Thoracic aorta (tissue), 2 donors: Measurements from ENCODE around the gene B9D1. TPM values are rescaled to one million over a fixed set of nuclear protein-coding genes. Genes with fewer than 3 reads are reported as not detected.

Experiments
- ATAC-seq: fragments of 150-250 bp; one replicate; pipeline ENCODE4 v1.8.0; 2017; ENCODE audit warnings: low read depth; ENCODE audit not compliant: insufficient number of reproducible peaks, low FRiP score
- DNase-seq: peaks from one replicate; pipeline ENCODE4 v3.0.0-alpha.2; 2020; ENCODE audit warnings: low spot score
- H3K27ac ChIP-seq, 2 donors: fragments of 200-600 bp; sonication (generic); 1 replicate in 1 of 2; 2 replicates in 1 of 2; pipeline ENCODE4 v1.5.1; 2016; ENCODE audit warnings: mild to moderate bottlenecking in 2 of 2, moderate library complexity in 2 of 2
- H3K27me3 ChIP-seq: fragments of 200-600 bp; sonication (generic); replicated peaks from 2 replicates; pipeline ENCODE4 v1.6.0; 2016; ENCODE audit warnings: mild to moderate bottlenecking; ENCODE audit not compliant: insufficient read depth
- H3K36me3 ChIP-seq: fragments of 200-600 bp; sonication (generic); one replicate; pipeline ENCODE4 v1.5.1; 2016
- H3K4me1 ChIP-seq, 2 donors: fragments of 200-600 bp; sonication (generic); 1 replicate in 1 of 2; 2 replicates in 1 of 2; pipeline versions ENCODE4 v1.5.1 to v1.6.0; 2016; ENCODE audit warnings: low read depth in 2 of 2, mild to moderate bottlenecking in 1 of 2; ENCODE audit not compliant: control insufficient read depth in 1 of 2
- H3K4me3 ChIP-seq: fragments of 200-600 bp; sonication (generic); 2 replicates; pipeline ENCODE4 v1.5.1; 2016; ENCODE audit warnings: mild to moderate bottlenecking
- H3K9me3 ChIP-seq: fragments of 200-600 bp; sonication (generic); 2 replicates; pipeline ENCODE4 v1.5.1; 2016
- CTCF ChIP-seq: fragments of 200-600 bp; sonication (generic); IDR thresholded peaks from one replicate; pipeline ENCODE4 v1.5.1; 2019; ENCODE audit warnings: antibody characterized with exemption
- total RNA-seq, 2 donors: library from RNA; depleted of rRNA; stranded (reverse); fragments of >200 nt; gene quantifications; one replicate each; pipeline versions ENCODE4 v1.1.0 to v1.2.3, GENCODE V29; 2016

The B9D1 gene
- total RNA-seq, 2 donors from 2014 or later: 6.3 to 33.4 TPM

- DNase-seq: no peak
- no peak for ATAC-seq
Measured at GRCh38 chr17:19369107-19369778, 6.7 kb upstream of the B9D1 start.

GRCh38 chr17:19368229-19368628, 5.7 kb upstream of the B9D1 start:
- no peak for ATAC-seq
- Histone ChIP-seq H3K27me3 (no peaks in the 10 kb centered on the region), H3K9me3 (no peaks in the 10 kb centered on the region), H3K4me3 (no peak overlapping the region), H3K4me1 (no peaks in the 10 kb centered on the region), H3K27ac (no peak overlapping the region), H3K36me3 (no peaks in the 10 kb centered on the region)
- TF ChIP-seq CTCF: no peak
- DNase-seq: no peak

More at GRCh38 chr17:19369107-19369778, 6.7 kb upstream of the B9D1 start:
- Histone ChIP-seq H3K4me3 (no peak overlapping the region), H3K27me3 (no peaks in the 10 kb centered on the region), H3K27ac (no peak overlapping the region), H3K36me3 (no peaks in the 10 kb centered on the region), H3K4me1 (no peaks in the 10 kb centered on the region), H3K9me3 (no peaks in the 10 kb centered on the region)
- no peak for TF ChIP-seq CTCF

- Histone ChIP-seq H3K9me3 (no peaks in the 10 kb centered on the region), H3K4me3 (no peak overlapping the region), H3K4me1 (peaks cover 0 to 8% of the 10 kb centered on the region in 2 donors), H3K27ac (no peak overlapping the region), H3K36me3 (no peaks in the 10 kb centered on the region), H3K27me3 (no peaks in the 10 kb centered on the region)
- no peak for TF ChIP-seq CTCF
- no peak for ATAC-seq
- no peak for DNase-seq
Measured at GRCh38 chr17:19366637-19366972, 4.1 kb upstream of the B9D1 start.

GRCh38 chr17:19365833-19366636, 3.5 kb upstream of the B9D1 start:
- no peak overlapping the region for H3K4me3 ChIP-seq
- DNase-seq (no peak), ATAC-seq (no peak)
- TF ChIP-seq CTCF: no peak
- H3K27ac ChIP-seq: no peak overlapping the region
- H3K27me3 ChIP-seq: no peaks in the 10 kb centered on the region
- peaks cover 0 to 8% of the 10 kb centered on the region in 2 donors for H3K4me1 ChIP-seq
- no peaks in the 10 kb centered on the region for H3K36me3 ChIP-seq
- H3K9me3 ChIP-seq: no peaks in the 10 kb centered on the region

- TF ChIP-seq CTCF: no peak
- Histone ChIP-seq H3K27me3 (no peaks in the 10 kb centered on the region), H3K27ac (no peak overlapping the region), H3K9me3 (no peaks in the 10 kb centered on the region), H3K4me3 (no peak overlapping the region), H3K4me1 (peaks cover 0 to 8% of the 10 kb centered on the region in 2 donors), H3K36me3 (no peaks in the 10 kb centered on the region)
- no peak for ATAC-seq
- no peak for DNase-seq
Measured at GRCh38 chr17:19365499-19365817, 2.9 kb upstream of the B9D1 start.
